DND-41 (cell line): ENCODE data around the gene CYRIA.

Source experiments
- ATAC-seq: fragments of 200-7000 bp; cut with Tn5 transposase; 3 replicates; pipeline ENCODE4 v1.9.1; 2021; ENCODE audit warnings: low read depth; ENCODE audit not compliant: insufficient read depth
- DNase-seq: peaks from one replicate; pipeline ENCODE4 v3.0.0-alpha.2; 2020
- H2AFZ ChIP-seq: 2 replicates; pipeline ENCODE4 v1.6.0; 2012; ENCODE audit warnings: low read depth, low read length
- H3K27ac ChIP-seq: 2 replicates; pipeline ENCODE4 v1.5.1; 2012; ENCODE audit warnings: low read length, inconsistent platforms
- H3K27me3 ChIP-seq: fragments of 200-600 bp; sonication (generic); 2 replicates; pipeline ENCODE4 v1.6.0; 2012; ENCODE audit warnings: low read length, mild to moderate bottlenecking, inconsistent platforms; ENCODE audit not compliant: insufficient read depth, poor library complexity
- H3K36me3 ChIP-seq: 2 replicates; pipeline ENCODE4 v1.5.1; 2012; ENCODE audit warnings: low read length, inconsistent platforms; ENCODE audit not compliant: insufficient read depth
- H3K4me1 ChIP-seq: 2 replicates; pipeline ENCODE4 v1.5.1; 2012; ENCODE audit warnings: mild to moderate bottlenecking, low read length; ENCODE audit not compliant: insufficient read depth
- H3K4me2 ChIP-seq: 2 replicates; pipeline ENCODE4 v1.6.0; 2012; ENCODE audit warnings: mild to moderate bottlenecking, moderate library complexity, low read length, inconsistent platforms; ENCODE audit not compliant: insufficient read depth
- H3K4me3 ChIP-seq, 2 experiments: fragments of 200-600 bp in 1 of 2; shearing (Covaris generic) in 1 of 2; 2 replicates each; pipeline ENCODE4 v1.5.1; 2012 to 2016; ENCODE audit warnings: inconsistent platforms in 2 of 2, low read length in 2 of 2, mild to moderate bottlenecking in 2 of 2, low read depth in 1 of 2, moderate library complexity in 1 of 2
- H3K79me2 ChIP-seq: 2 replicates; pipeline ENCODE4 v1.6.0; 2012; ENCODE audit warnings: low read length, inconsistent platforms; ENCODE audit not compliant: insufficient read depth
- H3K9ac ChIP-seq: 2 replicates; pipeline ENCODE4 v1.6.0; 2012; ENCODE audit warnings: low read depth, mild to moderate bottlenecking, inconsistent platforms, low read length, moderate library complexity
- H3K9me3 ChIP-seq: 2 replicates; pipeline ENCODE4 v1.5.1; 2012; ENCODE audit warnings: low read length, moderate library complexity, mild to moderate bottlenecking, inconsistent platforms; ENCODE audit not compliant: insufficient read depth, severe bottlenecking
- H4K20me1 ChIP-seq: 2 replicates; pipeline ENCODE4 v1.6.0; 2012; ENCODE audit warnings: low read length; ENCODE audit not compliant: insufficient read depth
- CTCF ChIP-seq: IDR thresholded peaks from 2 replicates; pipeline ENCODE4 v1.5.1; 2012; ENCODE audit warnings: borderline replicate concordance, low read length, moderate library complexity, mild to moderate bottlenecking; ENCODE audit not compliant: poor library complexity, severe bottlenecking; ENCODE audit errors: extremely low read depth
- EZH2 ChIP-seq: IDR thresholded peaks from 3 replicates; pipeline ENCODE4 v1.6.1; 2012; ENCODE audit warnings: borderline replicate concordance, low read depth, mild to moderate bottlenecking, moderate library complexity, low read length, inconsistent platforms; ENCODE audit not compliant: severe bottlenecking

CYRIA gene

GRCh38 chr2:16660556-16660955 is 5.1 kb downstream of the CYRIA start:
- no peak for DNase-seq
- 0 out of 2 replicates have a peak, but pooled peaks cover 4% of the 10 kb centered on the region for H3K4me1 ChIP-seq

GRCh38 chr2:16660114-16660513 is 5.5 kb downstream of the CYRIA start:
- Histone ChIP-seq H3K9ac (no peak overlapping the region), H3K79me2 (no peaks in the 10 kb centered on the region), H2AFZ (no peak overlapping the region), H3K4me1 (0 out of 2 replicates have a peak, but pooled peaks cover under 1% of the 10 kb centered on the region), H3K36me3 (no peaks in the 10 kb centered on the region), H3K27me3 (peaks cover 13% of the 10 kb centered on the region), H3K27ac (no peak overlapping the region), H3K4me3 (no peak overlapping the region), H3K9me3 (no peaks in the 10 kb centered on the region), H3K4me2 (no peak overlapping the region), H4K20me1 (no peaks in the 10 kb centered on the region)
- TF ChIP-seq CTCF (no peak), EZH2 (no peak)
- no peak for DNase-seq
- no peak for ATAC-seq

More at GRCh38 chr2:16660556-16660955, 5.1 kb downstream of the CYRIA start:
- Histone ChIP-seq H4K20me1 (no peaks in the 10 kb centered on the region), H3K4me3 (no peak overlapping the region), H3K27ac (no peak overlapping the region), H3K36me3 (no peaks in the 10 kb centered on the region), H3K27me3 (peaks cover 17% of the 10 kb centered on the region), H2AFZ (no peak overlapping the region), H3K9me3 (no peaks in the 10 kb centered on the region), H3K79me2 (no peaks in the 10 kb centered on the region), H3K4me2 (no peak overlapping the region), H3K9ac (no peak overlapping the region)
- no peak for ATAC-seq
- TF ChIP-seq CTCF = no peak
- no peak for TF ChIP-seq EZH2

GRCh38 chr2:16658076-16658739 is 7.4 kb downstream of the CYRIA start:
- no peak overlapping the region for H2AFZ ChIP-seq
- H3K27ac ChIP-seq = no peak overlapping the region
- no peaks in the 10 kb centered on the region for H3K79me2 ChIP-seq
- DNase-seq (no peak), ATAC-seq (no peak)
- H3K9me3 ChIP-seq = no peaks in the 10 kb centered on the region
- no peak overlapping the region for H3K9ac ChIP-seq
- TF ChIP-seq CTCF = no peak
- no peak for TF ChIP-seq EZH2
- H3K36me3 ChIP-seq = no peaks in the 10 kb centered on the region
- no peak overlapping the region for H3K4me3 ChIP-seq
- H3K4me2 ChIP-seq = no peak overlapping the region
- peaks cover 4% of the 10 kb centered on the region for H3K27me3 ChIP-seq
- no peaks in the 10 kb centered on the region for H4K20me1 ChIP-seq
- no peaks in the 10 kb centered on the region for H3K4me1 ChIP-seq
